ENCODE data around the gene FAM227B. TPM values are rescaled to one million over a fixed set of nuclear protein-coding genes. Genes with fewer than 3 reads are reported as not detected.
"Not testable (repeated sequence)": the region's sequence is repeated elsewhere in the genome, so short reads cannot be mapped to it uniquely, and the experiment has no call there.

The FAM227B gene
- total and polyA plus RNA-seq, 2 donors = 11.9 to 19.9 TPM

DNA sequence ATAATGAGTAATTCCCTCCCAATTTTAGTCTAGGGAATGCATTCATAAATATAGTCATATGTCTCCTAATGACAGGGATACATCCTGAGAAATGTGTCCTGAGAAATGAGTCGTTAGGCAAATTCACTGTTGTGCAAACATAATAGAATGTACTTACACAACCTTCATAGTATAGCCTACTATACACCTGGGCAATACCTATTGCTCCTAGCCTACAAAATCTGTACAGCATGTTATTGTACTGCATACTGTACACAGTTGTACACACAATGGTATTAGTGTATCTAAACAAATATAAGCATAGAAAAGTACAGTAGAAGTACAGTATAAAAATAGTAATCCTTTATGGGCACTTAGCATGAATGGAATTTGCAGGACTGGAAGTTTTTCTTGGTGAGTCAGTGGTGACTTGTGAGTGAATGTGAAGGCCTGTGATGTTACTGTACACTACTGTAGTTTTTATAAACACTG lies 6.8 kb upstream of the FAM227B start:
- H3K4me3 ChIP-seq (ENCODE audit: low read depth, low read length) = no peak overlapping the region
- no peaks in the 10 kb centered on the region for H3K36me3 ChIP-seq (ENCODE audit: insufficient read depth)
- H3K27ac ChIP-seq (ENCODE audit: low read depth) = no peak overlapping the region
- 82% methylated on average over 1 of the region's 1 CpG for WGBS
- DNase-seq (ENCODE audit: extremely low spot score) = no peak
- no peaks in the 10 kb centered on the region for H3K4me1 ChIP-seq (ENCODE audit: insufficient read depth)

GRCh38 chr15:49625460-49626036 lies 4.9 kb upstream of the FAM227B start:
- no peaks in the 10 kb centered on the region for H3K36me3 ChIP-seq (ENCODE audit: insufficient read depth)
- no peak overlapping the region for H3K27ac ChIP-seq (ENCODE audit: low read depth)
- 96% methylated on average over 5 of the region's 5 CpGs for WGBS
- H3K4me3 ChIP-seq (ENCODE audit: low read depth, low read length) = no peak overlapping the region
- DNase-seq (ENCODE audit: extremely low spot score) = no peak
- H3K4me1 ChIP-seq (ENCODE audit: insufficient read depth) = no peaks in the 10 kb centered on the region

DNA sequence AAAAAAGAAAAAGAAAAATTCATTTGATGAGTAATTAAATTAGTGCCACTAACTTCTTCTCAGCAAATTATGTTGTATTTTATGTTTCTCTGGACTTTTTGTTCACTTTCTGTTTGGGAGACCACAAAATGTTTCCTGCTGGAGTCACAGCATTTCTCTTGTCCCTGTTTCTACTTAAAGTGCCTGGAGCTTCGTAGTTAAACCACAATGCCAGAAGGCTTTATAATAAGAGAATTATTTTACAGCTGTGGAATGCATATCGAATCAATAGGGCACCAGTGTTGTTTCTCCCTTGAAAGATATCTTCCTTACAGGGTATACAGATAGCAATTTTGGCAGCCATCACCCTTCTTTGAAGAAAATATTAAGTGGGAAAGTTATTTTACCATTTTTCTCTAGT lies 3.4 kb upstream of the FAM227B start:
- Histone ChIP-seq H3K4me1 (ENCODE audit: insufficient read depth) (no peaks in the 10 kb centered on the region), H3K4me3 (ENCODE audit: low read depth, low read length) (no peak overlapping the region), H3K36me3 (ENCODE audit: insufficient read depth) (no peaks in the 10 kb centered on the region), H3K27ac (ENCODE audit: low read depth) (no peak overlapping the region)
- DNase-seq (ENCODE audit: extremely low spot score) = no peak
- WGBS = 65% methylated on average over 2 of the region's 2 CpGs

- WGBS = 80% methylated on average over 3 of the region's 3 CpGs
- no peak for DNase-seq (ENCODE audit: extremely low spot score)
- Histone ChIP-seq H3K27ac (ENCODE audit: low read depth) (no peak overlapping the region), H3K4me3 (ENCODE audit: low read depth, low read length) (no peak overlapping the region), H3K4me1 (ENCODE audit: insufficient read depth) (no peaks in the 10 kb centered on the region), H3K36me3 (ENCODE audit: insufficient read depth) (no peaks in the 10 kb centered on the region)
Observed at GRCh38 chr15:49622561-49622960, 1.9 kb upstream of the FAM227B start.

GRCh38 chr15:49621887-49622286 lies 1.3 kb upstream of the FAM227B start:
- H3K36me3 ChIP-seq (ENCODE audit: insufficient read depth) = no peaks in the 10 kb centered on the region
- no peak for DNase-seq (ENCODE audit: extremely low spot score)
- H3K4me3 ChIP-seq (ENCODE audit: low read depth, low read length) = peak overlapping the region; percentile 59
- 40% methylated on average over 1 of the region's 1 CpG for WGBS
- H3K4me1 ChIP-seq (ENCODE audit: insufficient read depth) = no peaks in the 10 kb centered on the region
- H3K27ac ChIP-seq (ENCODE audit: low read depth) = no peak overlapping the region

DNA sequence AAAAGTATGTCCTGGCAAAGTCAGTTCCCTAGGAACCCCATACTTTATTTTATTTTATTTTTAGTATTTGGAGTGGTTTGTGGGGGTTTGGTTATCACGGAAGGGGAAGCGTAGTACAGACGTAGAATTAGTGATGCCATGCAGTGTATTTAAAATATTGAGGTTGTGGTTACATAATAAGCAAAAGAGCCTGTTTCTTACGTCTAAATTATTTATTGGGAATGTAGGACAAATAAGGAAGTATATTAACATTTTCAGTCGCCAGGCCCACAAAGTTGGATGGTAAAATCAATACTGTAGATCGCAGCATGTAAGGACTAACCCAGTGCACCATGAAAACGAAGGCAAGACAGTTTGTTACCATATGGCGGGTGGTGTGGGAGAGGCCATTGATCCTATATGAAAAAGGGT lies 788 bp upstream of the FAM227B start:
- no peaks in the 10 kb centered on the region for H3K4me1 ChIP-seq (ENCODE audit: insufficient read depth)
- WGBS = 11% methylated on average over 8 of the region's 8 CpGs
- no peak overlapping the region for H3K27ac ChIP-seq (ENCODE audit: low read depth)
- peak overlapping the region; percentile 59 for H3K4me3 ChIP-seq (ENCODE audit: low read depth, low read length)
- no peaks in the 10 kb centered on the region for H3K36me3 ChIP-seq (ENCODE audit: insufficient read depth)
- DNase-seq (ENCODE audit: extremely low spot score) = no peak

DNA sequence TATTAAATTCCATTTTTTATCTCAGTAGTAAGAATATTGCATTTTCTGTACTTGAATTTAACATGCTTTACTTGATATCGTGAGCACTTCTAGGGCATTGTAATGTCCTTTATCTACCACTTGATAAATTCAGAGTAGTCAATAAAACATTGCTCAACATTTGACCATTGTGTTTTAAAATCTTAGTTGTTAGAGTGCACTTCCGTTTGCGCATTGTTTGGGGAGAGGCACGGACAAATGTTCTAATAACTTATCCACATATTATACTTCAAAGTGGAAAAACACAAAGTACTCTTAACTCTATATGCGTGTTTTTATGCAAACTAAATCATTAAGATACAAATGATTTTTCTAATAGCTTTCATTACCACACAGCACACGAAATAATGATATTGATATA lies 419 bp downstream of the FAM227B start:
- 1% methylated on average over 6 of the region's 6 CpGs for WGBS
- peak overlapping the region; percentile 59 for H3K4me3 ChIP-seq (ENCODE audit: low read depth, low read length)
- H3K4me1 ChIP-seq (ENCODE audit: insufficient read depth) = no peaks in the 10 kb centered on the region
- DNase-seq (ENCODE audit: extremely low spot score) = no peak
- H3K27ac ChIP-seq (ENCODE audit: low read depth) = peak overlapping the region; percentile 88
- no peaks in the 10 kb centered on the region for H3K36me3 ChIP-seq (ENCODE audit: insufficient read depth)

- no peak overlapping the region for H3K4me3 ChIP-seq (ENCODE audit: low read depth, low read length)
- WGBS = 84% methylated on average over 3 of the region's 3 CpGs
- no peak overlapping the region for H3K27ac ChIP-seq (ENCODE audit: low read depth)
Observed at GRCh38 chr15:49619226-49619625, 1.4 kb downstream of the FAM227B start.

DNA sequence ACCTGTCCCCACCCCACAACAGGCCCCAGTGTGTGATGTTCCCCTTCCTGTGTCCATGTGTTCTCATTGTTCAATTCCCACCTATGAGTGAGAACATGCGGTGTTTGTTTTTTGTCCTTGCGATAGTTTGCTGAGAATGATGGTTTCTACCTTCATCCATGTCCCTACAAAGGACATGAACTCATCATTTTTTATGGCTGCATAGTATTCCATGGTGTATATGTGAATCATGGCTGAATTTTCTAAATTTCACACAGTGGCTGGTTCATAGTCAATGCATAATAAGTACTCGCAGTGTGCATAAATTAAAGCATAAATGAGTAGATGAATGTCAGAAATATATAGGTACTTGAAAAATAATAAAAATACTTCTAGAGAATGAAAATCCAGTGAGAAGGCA lies 8.4 kb downstream of the FAM227B start:
- H3K4me3 ChIP-seq (ENCODE audit: low read depth, low read length); DNase-seq (ENCODE audit: extremely low spot score); H3K4me1 ChIP-seq (ENCODE audit: insufficient read depth); H3K36me3 ChIP-seq (ENCODE audit: insufficient read depth); H3K27ac ChIP-seq (ENCODE audit: low read depth): not testable (repeated sequence)
- WGBS = 97% methylated on average over 3 of the region's 3 CpGs

More at GRCh38 chr15:49619226-49619625, 1.4 kb downstream of the FAM227B start:
- H3K4me1 ChIP-seq (ENCODE audit: insufficient read depth) = no peaks in the 10 kb centered on the region
- DNase-seq (ENCODE audit: extremely low spot score) = no peak
- H3K36me3 ChIP-seq (ENCODE audit: insufficient read depth) = no peaks in the 10 kb centered on the region

DNA sequence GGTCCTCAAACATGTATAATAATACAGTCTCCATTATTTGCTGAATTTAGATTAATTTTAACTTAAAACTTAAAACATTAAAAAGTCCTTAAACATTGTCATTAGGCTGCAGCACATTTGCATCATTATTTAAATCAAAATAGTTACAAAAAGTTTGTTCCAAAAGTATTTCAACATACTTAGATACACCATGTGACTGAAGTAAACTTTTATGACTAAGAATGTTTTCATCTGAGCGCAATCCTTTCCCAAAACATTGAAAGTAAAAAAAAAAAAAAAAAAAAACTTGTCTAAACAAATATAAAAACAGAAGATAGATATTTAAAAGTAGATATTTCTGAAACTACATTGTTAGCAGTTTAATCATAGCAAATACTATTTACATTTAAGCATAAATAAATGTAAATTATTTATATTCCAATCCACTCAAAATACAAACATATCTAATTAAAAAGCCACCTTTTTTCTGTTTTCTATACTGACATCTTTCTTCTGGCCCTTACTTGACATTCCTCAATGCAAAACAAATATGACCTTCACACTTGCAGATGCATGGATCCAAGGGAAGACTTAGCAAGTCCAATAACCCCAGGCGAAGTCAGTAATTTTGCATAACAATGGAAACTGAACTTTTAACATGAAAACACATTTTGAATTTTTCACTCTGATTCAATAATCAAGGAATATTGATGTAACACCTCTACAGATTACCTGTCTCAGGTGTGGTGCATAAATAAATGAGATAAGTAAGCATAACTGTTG lies 10.3 kb downstream of the FAM227B start:
- Histone ChIP-seq H3K4me3 (ENCODE audit: low read depth, low read length) (no peak overlapping the region), H3K27ac (ENCODE audit: low read depth) (no peak overlapping the region), H3K36me3 (ENCODE audit: insufficient read depth) (no peaks in the 10 kb centered on the region), H3K4me1 (ENCODE audit: insufficient read depth) (no peaks in the 10 kb centered on the region)
- WGBS = 75% methylated on average over 2 of the region's 2 CpGs
- no peak for DNase-seq (ENCODE audit: extremely low spot score)

DNA sequence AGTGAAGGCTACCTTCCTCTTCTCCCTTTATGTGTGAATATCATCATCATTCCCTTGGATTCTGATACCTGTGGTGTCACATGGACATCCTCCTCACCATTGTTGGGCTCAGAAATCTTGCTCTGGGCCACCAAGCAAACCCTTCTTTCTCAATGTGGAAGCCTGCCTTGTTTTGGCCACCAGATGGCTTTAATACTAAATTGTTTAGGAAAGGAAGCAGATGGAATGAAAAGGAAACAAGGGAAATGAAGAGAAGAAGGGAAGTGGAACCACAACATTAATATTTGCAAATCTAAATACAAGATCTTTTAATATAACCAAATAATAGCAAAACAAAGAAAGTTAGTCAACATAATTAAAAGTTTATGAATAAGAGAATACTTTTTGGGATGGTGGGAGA lies 14.0 kb downstream of the FAM227B start:
- Histone ChIP-seq H3K27ac (ENCODE audit: low read depth) (no peak overlapping the region), H3K4me1 (ENCODE audit: insufficient read depth) (no peaks in the 10 kb centered on the region)
- DNase-seq (ENCODE audit: extremely low spot score) = no peak

DNA sequence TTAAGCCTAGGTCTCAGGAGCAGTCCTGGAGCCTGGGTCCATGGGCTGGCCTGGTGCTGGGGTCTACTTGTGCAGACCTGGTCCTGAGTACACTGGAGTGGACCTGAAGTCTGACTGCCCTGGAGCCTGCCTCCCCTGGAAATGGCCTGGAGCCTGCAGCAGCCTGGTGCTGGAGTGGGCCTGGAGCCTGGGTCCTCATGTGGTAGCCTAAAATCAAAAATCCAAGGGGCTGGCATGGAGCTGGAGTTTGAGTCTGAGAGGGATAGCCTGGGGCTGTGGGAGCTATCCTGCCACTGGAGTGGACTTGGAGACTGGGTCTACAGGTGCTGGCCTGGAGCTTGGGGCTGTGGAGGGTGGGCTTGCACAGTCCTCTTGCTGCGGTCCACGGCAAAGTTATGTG lies 15.0 kb downstream of the FAM227B start:
- Histone ChIP-seq H3K4me3 (ENCODE audit: low read depth, low read length) (no peak overlapping the region), H3K36me3 (ENCODE audit: insufficient read depth) (no peaks in the 10 kb centered on the region), H3K4me1 (ENCODE audit: insufficient read depth) (no peaks in the 10 kb centered on the region), H3K27ac (ENCODE audit: low read depth) (no peak overlapping the region)
- no peak for DNase-seq (ENCODE audit: extremely low spot score)
- 99% methylated on average over 2 of the region's 2 CpGs for WGBS

More for the DNA sequence above, 14.0 kb downstream of the FAM227B start:
- no peaks in the 10 kb centered on the region for H3K36me3 ChIP-seq (ENCODE audit: insufficient read depth)
- H3K4me3 ChIP-seq (ENCODE audit: low read depth, low read length) = no peak overlapping the region

DNA sequence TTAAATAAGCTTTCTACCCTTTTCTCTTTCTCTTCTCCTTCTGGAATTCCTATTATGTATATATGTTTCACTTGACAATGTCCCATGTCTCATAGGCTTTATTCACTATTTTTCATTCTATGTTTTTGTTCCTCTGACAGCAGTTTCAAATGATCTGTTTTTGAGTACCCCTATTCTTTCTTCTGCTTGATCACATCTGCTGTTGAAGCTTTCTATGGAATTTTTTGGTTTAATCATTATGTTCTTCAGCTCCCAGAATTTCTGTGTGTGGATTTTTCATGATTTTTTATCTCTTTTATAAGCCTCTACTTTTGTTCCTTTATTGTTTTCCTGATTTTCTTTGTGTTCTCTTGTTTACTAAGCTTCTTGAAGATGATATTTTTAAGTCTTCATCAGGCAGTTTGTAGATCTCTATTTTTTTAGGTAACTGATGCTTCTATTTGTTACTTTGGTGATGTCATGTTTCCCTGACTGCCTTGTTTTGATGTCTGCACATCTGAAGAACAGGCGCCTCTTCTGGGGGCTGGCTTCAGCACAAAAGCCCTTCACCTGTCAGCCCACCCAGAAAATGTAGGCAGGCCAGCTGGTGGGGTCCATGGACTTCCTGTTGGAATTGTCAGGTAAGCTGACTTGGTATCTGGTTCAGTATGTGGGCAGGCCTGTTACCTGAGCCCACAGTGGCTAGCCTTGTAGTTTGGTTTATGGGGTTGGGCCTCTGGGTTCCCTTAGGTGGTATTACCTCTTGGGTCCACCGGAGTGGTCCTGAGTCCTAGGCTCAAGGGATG lies 15.8 kb downstream of the FAM227B start:
- DNase-seq (ENCODE audit: extremely low spot score) = no peak
- no peaks in the 10 kb centered on the region for H3K4me1 ChIP-seq (ENCODE audit: insufficient read depth)
- no peak overlapping the region for H3K27ac ChIP-seq (ENCODE audit: low read depth)
- no peak overlapping the region for H3K4me3 ChIP-seq (ENCODE audit: low read depth, low read length)
- H3K36me3 ChIP-seq (ENCODE audit: insufficient read depth) = no peaks in the 10 kb centered on the region
- 98% methylated on average over 2 of the region's 2 CpGs for WGBS

GRCh38 chr15:49592829-49593316 lies 27.7 kb downstream of the FAM227B start:
- DNase-seq (ENCODE audit: extremely low spot score) = not testable (repeated sequence)
- WGBS = 89% methylated on average over 12 of the region's 12 CpGs

More at GRCh38 chr15:49592829-49593316, 27.7 kb downstream of the FAM227B start:
- H3K36me3 ChIP-seq (ENCODE audit: insufficient read depth); H3K4me3 ChIP-seq (ENCODE audit: low read depth, low read length); H3K27ac ChIP-seq (ENCODE audit: low read depth); H3K4me1 ChIP-seq (ENCODE audit: insufficient read depth): not testable (repeated sequence)

Data from urinary bladder (tissue), 4 donors.